Amniotic stem cell (primary cell): ENCODE measurements around the gene ARL16.
"Not testable (repeated sequence)": the region's sequence is repeated elsewhere in the genome, so short reads cannot be mapped to it uniquely, and the experiment has no call there.

Experiments
- DNase-seq: peaks from one replicate; lab custom pipeline; 2025; lab: John Stamatoyannopoulos, UW

ARL16 gene

GRCh38 chr17:81695211-81695610 lies 11.6 kb upstream of the ARL16 start:
- no peak for DNase-seq

- DNase-seq, result no peak
Observed at GRCh38 chr17:81694810-81695209, 11.2 kb upstream of the ARL16 start.

DNA sequence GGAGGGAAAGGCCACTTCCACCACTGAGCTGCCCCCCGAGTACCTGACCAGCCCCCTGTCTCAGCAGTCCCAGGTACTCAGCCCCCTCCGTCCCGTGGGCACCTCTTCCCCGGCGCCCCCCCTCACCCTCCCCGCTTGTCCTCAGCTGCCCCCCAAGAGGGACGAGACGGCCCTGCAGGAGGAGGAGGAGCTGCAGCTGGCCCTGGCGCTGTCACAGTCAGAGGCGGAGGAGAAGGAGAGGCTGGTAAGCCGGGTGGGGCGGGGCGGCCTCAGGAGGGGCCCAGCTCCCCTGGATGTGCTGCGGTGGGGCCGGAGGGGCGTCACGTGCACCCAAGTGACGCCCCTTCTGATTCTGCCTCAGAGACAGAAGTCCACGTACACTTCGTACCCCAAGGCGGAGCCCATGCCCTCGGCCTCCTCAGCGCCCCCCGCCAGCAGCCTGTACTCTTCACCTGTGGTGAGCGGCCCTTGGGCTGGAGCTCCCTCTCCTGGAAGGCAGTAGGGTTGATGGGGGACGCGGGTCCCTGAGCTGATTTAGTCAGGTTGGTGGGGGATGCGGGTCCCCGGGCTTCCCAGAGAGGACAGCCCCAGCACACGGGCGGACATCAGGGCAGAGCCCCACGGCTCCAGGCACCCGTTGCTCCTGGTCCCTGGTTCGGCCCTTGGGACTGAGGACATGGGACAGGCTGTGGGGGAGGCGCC lies 10.1 kb upstream of the ARL16 start:
- DNase-seq, result no peak

DNA sequence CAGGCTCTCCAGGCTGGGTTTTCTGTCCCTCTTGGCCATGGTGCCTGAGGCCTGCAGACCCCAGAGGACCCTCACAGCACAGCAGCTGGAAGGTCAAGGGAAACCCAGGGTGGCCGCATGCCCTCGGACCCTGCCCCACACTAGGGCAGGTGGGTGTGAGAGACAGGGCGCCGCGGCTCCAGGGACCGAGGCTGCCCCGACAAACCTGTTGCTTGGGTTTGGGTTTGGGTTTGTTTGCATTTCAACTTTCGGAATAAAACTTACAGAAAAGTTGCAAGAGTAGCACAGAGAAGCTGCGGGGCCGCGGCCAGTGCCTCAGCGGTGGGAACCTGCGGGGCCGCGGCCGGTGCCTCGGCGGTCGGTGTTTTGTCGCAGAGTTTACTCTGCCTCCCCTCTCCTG lies 8.0 kb upstream of the ARL16 start:
- no peak for DNase-seq

- no peak for DNase-seq
Observed at GRCh38 chr17:81691196-81691595, 7.6 kb upstream of the ARL16 start.

- DNase-seq, result no peak
Observed at GRCh38 chr17:81690549-81690948, 7.0 kb upstream of the ARL16 start.

GRCh38 chr17:81690066-81690465 lies 6.5 kb upstream of the ARL16 start:
- no peak for DNase-seq

DNA sequence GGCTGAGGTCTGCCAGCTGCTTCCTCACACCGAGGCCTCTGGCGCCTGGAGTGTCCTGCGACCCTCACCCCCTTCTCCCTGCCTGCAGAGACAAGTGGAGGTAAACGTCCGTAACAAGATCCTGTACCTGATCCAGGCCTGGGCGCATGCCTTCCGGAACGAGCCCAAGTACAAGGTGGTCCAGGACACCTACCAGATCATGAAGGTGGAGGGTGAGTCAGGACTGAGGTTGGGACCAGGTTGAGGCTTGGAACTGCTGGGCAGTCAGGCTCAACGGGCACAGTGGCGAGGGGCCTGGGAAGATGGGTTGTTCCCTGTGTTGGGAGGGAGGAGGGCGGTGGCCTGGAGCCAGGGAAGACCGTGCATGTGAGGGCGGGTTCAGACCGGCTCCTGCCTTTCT lies 5.0 kb upstream of the ARL16 start:
- no peak for DNase-seq

DNA sequence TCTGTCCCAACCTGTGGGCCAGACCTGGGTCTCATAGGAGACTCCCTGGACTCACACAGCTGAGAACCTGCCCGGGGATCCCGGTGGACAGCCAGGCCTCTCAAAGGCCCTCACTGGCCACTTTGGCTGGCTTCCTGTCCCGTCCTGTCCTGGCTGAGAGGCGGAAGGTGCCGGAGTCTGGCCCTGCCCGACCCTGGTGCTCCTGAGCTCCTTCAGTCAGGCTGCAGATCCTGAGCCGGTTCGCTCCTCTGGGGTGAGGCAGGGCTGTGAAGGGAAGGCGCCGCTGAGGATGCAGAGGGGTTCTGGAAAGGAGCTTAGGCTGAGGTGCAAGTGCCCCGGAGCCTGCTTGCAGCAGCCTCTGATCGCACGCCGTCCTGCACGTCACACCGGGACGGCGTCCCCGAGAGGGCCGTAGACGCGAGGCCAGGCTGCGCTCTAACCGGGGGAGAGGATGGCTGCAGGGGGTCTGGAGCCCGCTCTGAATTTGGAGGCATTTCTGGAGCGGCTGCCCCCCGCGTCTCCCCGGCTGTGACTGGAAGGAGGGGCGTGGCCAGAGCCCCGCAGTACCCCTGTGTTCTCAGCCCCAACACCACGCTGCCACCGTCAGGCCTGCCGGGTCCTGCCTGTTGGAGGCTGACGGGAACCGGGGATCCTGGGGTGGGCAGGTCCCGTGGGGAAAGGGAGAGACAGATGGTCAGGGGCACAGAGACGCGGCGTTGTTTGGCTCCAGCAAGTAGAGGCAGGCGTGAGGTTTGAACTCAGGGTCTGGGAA lies 4.4 kb upstream of the ARL16 start:
- no peak for DNase-seq

DNA sequence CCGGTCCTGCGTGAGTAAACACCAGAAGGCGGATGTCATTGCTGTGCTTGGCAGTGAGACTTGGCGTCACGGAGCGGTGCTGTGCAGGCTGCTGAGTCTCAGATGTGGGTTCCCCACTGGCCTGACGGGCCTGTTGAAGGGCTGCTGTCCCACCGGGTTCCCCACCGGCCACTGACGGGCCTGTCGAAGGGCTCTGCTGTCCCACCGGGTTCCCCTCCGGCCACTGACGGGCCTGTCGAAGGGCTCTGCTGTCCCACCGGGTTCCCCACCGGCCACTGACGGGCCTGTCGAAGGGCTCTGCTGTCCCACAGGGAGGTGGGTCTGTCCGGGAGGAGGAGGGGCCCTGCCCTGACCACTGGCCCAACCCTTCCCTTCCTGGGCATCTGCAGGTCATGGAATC lies 3.0 kb upstream of the ARL16 start:
- no peak for DNase-seq

DNA sequence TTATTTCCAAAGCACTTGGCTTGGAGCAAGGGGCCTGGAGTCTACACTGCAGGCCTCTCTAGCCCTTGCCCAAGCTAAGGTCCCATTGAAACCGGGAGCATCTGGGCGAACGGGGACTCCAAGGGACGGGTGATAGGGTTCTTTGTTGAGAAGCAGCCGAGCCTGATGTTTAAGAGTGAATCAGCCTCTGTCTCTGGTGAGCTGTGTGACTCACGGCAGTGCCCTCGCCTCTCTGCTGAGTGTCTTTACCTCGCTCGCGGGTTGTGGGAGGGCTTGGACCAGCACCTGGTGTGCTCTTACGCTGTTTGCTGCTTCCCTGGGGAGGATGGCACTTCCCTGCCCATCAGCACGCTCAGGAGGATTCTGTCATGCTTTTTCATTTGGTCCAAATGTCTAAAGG lies 1.5 kb upstream of the ARL16 start:
- DNase-seq, result peak; percentile 35

GRCh38 chr17:81684442-81684911 lies 880 bp upstream of the ARL16 start:
- peak; percentile 62 for DNase-seq

- DNase-seq, result no peak
Observed at GRCh38 chr17:81683208-81683583, 401 bp downstream of the ARL16 start.

GRCh38 chr17:81682565-81683207 lies 911 bp downstream of the ARL16 start:
- no peak for DNase-seq

DNA sequence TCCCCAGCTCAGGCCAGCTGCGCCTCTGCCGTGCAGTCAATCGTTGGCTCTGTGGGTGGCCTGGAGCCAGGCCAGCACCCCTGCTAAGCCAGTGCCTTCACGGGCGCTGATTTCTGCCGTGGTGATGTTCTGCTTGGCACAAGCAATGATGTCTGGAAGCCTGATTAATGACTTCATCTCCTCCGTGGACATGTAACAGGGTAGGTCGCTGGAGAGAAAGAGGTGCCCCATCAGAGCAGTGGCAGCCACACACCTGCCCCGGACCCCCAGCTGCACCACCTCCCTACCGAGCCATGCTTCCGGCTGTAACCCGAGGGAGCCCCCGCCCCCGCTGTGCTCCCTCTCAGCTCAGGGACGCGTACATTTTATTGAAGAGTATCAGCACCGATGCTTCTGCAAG lies 1.9 kb downstream of the ARL16 start:
- no peak for DNase-seq

DNA sequence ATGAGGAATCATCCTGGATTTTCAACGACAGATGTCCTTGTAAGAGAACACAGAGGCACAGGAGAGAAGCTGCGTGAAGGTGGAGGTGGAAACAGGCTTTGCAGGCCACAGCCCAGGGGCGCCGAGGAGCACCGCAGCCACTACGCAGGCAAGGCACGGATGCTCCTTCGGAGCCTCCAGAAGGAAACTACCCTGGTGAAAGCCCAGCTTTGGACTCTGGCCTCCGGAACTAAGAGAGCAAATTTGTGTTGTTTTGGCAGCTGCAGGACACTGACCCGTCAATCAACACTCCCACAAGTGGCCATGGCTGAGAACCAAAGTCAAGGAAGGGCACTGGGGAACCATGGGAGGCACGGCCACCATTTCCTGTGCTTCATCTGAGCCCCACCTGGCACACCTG lies 3.4 kb downstream of the ARL16 start:
- DNase-seq, result no peak

DNA sequence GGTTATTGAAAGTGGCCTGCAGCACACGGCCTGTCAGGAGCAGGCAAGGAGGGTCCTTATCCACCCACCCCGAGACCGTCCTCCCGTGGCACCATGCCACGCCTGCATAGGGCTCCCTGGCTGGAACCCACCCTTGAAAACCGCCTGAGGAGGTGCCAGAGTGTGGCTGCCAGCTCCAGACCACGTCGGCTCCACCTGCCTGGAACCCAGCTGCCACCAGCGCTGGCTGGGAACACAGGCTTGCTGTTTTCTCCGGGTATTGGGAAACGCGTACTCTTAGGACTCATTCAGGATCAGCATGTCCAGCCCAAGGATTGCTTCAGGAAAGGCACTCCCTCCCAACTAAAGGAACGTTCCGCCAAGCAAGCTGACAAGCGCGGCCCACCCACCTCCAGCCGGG lies 6.7 kb downstream of the ARL16 start:
- no peak for DNase-seq

GRCh38 chr17:81675515-81676221 lies 7.9 kb downstream of the ARL16 start:
- DNase-seq, result not testable (repeated sequence)

- DNase-seq, result no peak
Observed at GRCh38 chr17:81673561-81674258, 9.9 kb downstream of the ARL16 start.

DNA sequence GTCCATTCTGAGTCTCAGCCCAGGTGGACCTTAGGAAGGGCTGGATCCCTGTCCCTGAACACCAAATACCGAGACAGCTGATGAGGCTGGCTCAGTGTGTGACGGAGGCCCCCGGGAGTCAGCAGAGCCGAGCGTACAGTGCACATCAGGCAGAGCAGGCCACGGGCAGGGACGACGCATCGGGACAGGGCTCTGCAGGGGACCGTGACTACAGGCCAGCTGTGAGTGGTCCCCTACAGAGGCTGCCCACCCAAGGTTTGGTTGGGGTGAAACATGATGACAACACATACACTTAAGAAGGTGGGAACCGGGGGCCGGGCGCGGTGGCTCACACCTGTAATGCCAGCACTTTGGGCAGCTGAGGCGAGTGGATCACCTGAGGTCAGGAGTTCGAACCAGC lies 10.6 kb downstream of the ARL16 start:
- DNase-seq, result no peak

DNA sequence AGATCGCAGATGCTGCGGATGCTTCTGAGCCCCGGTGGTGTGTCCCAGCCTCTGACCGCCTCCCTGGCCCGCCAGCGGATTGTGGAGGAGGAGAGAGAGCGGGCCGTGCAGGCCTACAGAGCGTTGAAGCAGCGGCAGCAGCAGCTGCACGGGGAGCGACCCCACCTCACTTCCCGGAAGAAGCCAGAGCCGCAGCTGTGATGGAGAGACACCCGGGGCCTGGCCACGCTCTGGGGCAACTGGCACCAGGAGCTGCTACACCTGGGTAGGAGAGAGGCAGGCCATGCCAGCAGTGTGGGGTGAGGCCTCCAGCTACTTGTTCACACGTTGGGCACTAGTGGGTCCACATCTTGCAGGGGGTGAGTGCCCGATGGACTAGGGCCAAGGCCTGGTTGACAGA lies 11.1 kb downstream of the ARL16 start:
- no peak for DNase-seq

- no peak for DNase-seq
Observed at GRCh38 chr17:81667754-81668153, 15.8 kb downstream of the ARL16 start.
